Measurements from ENCODE around the gene FAM237B. TPM values are rescaled to one million over a fixed set of nuclear protein-coding genes. Genes with fewer than 3 reads are reported as not detected.

Gene FAM237B
- total and polyA plus RNA-seq, 2 of the 13 experiments (the other 11 are each of a cell fraction or from before 2014, with no cell fraction given): not detected

- TF ChIP-seq REST (IDR thresholded peaks at IDR 0.05; ENCODE audit: borderline replicate concordance in 1 of 2, low read depth in 1 of 2, low read length in 2 of 2) (no peak; a peak in 1 of 4 replicates), JUND (CRISPR knock-in tag; IDR thresholded peaks at IDR 0.05) (no peak; the same call in 1 of the 2 replicates), ZNF143 (CRISPR knock-in tag; IDR thresholded peaks at IDR 0.05) (peak; percentile 70; the same call in 1 of the 2 replicates), ZNF720 (CRISPR knock-in tag; IDR thresholded peaks at IDR 0.05) (no peak), PAWR (CRISPR knock-in tag; IDR thresholded peaks at IDR 0.05; ENCODE audit: borderline replicate concordance) (no peak), ZNF710 (CRISPR knock-in tag; IDR thresholded peaks at IDR 0.05; ENCODE audit: borderline replicate concordance) (peak; percentile 39; the same call in 1 of the 2 replicates), TP53 (CRISPR knock-in tag; conservative IDR thresholded peaks at IDR 0.05) (no peak), ZFYVE20 (CRISPR knock-in tag; IDR thresholded peaks at IDR 0.05; ENCODE audit: borderline replicate concordance, low read depth) (0 out of 2 replicates have a peak, but pooled peaks have one; percentile 59), PPARG (CRISPR knock-in tag; conservative IDR thresholded peaks at IDR 0.05) (peak; percentile 55), ATF7 (IDR thresholded peaks at IDR 0.05) (no peak), ATF7 (CRISPR knock-in tag; IDR thresholded peaks at IDR 0.05) (peak; percentile 44; the same call in 1 of the 2 replicates), MXD3 (CRISPR knock-in tag; IDR thresholded peaks at IDR 0.05) (peak; percentile 68; the same call in 1 of the 2 replicates), TBP (CRISPR knock-in tag; IDR thresholded peaks at IDR 0.05) (no peak), JDP2 (CRISPR knock-in tag; IDR thresholded peaks at IDR 0.05; ENCODE audit: borderline replicate concordance) (no peak), BRF2 (CRISPR knock-in tag; IDR thresholded peaks at IDR 0.05) (peak; percentile 57; the same call in 1 of the 2 replicates), CENPBD1 (CRISPR knock-in tag; IDR thresholded peaks at IDR 0.05; ENCODE audit: borderline replicate concordance, low read depth) (no peak), GFI1 (CRISPR knock-in tag; IDR thresholded peaks at IDR 0.05; ENCODE audit: borderline replicate concordance) (peak; percentile 52; the same call in 1 of the 2 replicates), ZNF552 (CRISPR knock-in tag; IDR thresholded peaks at IDR 0.05; ENCODE audit: borderline replicate concordance) (no peak), KLF6 (CRISPR knock-in tag; IDR thresholded peaks at IDR 0.05) (peak; percentile 75; the same call in 1 of the 2 replicates), ZNF414 (CRISPR knock-in tag; IDR thresholded peaks at IDR 0.05) (peak; percentile 68; the same call in 1 of the 2 replicates)
Observed at GRCh38 chr7:90346336-90347125, 25.4 kb upstream of the FAM237B start, which contains the start of gene GTPBP10 (continued).
